DMS53 treated with DMSO at 0.1 percent for 48 hours (cell line): ENCODE data around the gene ZKSCAN1.
A peak's percentile ranks its signal among the peaks of the same experiment; 100 is the strongest.

ENCODE experiments used
- DNase-seq: peaks from one replicate; lab custom pipeline; 2025; ENCODE audit not compliant: unreplicated experiment; lab: John Stamatoyannopoulos, UW

The ZKSCAN1 gene

DNA sequence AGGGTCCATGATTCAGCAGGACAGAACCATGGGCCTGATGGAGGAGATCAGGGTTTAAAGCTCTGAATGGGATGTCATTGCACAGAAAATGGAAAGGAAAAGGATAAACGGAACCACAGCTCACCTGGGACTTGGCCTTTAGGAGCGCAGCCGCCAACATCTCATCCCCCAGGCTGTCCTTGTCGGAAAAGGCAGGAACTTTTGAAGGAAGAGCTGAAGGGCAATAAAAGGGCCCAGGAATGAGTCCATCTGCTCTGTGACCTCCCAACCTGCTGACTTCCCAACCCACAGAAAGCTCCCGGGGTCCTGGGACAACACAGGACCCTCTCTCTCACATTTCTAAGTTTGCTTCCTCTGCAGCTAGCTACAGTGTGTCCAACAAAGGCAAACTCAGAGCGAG, 60.0 kb downstream of the ZKSCAN1 start:
- no peak for DNase-seq

- DNase-seq: no peak
These were observed 61.8 kb downstream of the ZKSCAN1 start for GRCh38 chr7:100077205-100077604.

GRCh38 chr7:100079024-100079560, 63.7 kb downstream of the ZKSCAN1 start:
- DNase-seq: no peak

- peak; percentile 48 for DNase-seq
These were observed 65.6 kb downstream of the ZKSCAN1 start for GRCh38 chr7:100080907-100081534.

DNA sequence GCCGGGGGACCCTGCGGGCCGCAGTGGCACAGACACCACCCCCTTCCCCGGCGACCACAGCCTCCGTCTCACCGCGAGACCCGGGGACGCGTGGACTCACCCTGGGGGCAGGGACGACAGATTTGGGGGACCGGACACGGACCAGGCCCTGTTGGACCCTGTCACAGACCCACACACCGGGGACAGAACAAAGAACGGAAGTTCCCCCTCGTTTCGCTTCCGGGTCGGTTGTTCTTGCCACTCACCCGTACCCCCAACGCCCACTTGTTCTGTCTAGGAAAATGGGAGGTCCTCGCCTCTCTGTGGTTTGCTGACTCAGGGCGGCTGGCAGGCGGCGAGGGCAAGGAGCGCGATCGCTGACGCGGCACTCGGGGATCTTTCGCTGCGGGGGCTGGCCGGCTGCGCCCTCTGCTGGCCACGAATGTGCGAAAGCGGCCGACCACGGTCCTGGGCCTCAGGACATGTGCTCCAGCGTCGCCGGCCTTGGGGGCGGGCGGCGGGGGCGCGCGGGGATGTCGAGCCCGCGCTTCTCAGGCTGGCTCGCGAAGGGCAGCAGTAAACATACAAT, 66.2 kb downstream of the ZKSCAN1 start, which contains the start of gene ZNF3:
Gene ZNF3, minus strand, starts transcription at position 189 of the 568 bp plus-strand sequence. CDS start 4,366 bp downstream, outside the sequence.
- DNase-seq: peak; percentile 98

DNA sequence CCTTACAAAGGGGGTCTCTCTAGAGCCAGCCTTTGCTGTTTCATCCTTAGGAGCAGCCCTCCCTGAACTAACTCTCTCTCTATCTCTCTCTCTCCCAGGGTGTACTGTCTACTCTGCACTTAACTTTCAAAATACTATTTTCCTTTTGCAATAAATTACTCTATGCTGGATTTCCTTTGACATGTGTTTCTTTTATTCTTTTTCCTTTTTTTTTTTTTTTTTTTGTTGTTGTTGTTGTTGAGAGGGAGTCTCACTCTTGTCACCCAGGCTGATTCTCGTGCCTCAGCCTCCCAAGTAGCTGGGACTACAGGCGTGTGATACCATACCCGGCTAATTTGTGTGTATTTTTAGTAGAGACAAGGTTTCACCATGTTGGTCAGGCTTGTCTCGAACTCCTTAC, 67.6 kb downstream of the ZKSCAN1 start:
- DNase-seq: no peak

GRCh38 chr7:100085515-100085914, 70.1 kb downstream of the ZKSCAN1 start:
- no peak for DNase-seq

DNA sequence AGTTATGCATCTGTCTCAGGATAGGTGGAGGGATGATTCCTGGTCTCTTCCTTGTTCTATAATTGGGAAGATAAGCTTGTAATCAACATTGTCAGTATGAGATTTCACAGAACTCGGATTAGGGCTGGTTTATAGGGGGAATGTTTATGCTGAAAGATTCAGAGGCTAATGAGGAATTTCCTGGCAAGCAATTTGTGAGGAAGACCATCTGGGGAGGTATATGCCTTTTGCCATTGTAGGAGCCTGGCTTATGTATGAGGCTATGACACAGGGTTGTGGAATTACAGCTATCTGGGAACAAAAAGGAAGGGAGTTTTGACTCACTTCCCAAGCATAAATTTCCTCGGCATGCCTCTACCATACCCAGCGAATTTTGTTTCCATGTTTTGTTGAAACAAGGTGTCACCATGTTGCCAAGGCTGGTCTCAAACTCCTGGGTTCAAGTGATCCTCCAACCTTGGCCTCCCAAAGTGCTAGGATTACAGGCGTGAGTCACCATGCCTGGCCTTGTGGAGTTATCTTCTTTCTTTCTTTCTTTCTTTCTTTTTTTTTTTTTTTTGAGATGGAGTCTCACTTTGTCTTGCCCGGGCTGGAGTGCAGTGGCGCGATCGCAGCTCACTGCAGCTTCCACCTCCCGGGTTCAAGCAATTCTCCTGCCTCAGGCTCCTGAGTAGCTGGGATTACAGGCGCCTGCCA, 71.8 kb downstream of the ZKSCAN1 start:
- no peak for DNase-seq

GRCh38 chr7:100088095-100088620, 72.8 kb downstream of the ZKSCAN1 start:
- no peak for DNase-seq

GRCh38 chr7:100088621-100089457, 73.4 kb downstream of the ZKSCAN1 start, which contains the start of gene COPS6:
COPS6 (plus strand) TSS chr7:100088969; CDS start chr7:100088991, 22 bp downstream.
- DNase-seq: peak; percentile 52

DNA sequence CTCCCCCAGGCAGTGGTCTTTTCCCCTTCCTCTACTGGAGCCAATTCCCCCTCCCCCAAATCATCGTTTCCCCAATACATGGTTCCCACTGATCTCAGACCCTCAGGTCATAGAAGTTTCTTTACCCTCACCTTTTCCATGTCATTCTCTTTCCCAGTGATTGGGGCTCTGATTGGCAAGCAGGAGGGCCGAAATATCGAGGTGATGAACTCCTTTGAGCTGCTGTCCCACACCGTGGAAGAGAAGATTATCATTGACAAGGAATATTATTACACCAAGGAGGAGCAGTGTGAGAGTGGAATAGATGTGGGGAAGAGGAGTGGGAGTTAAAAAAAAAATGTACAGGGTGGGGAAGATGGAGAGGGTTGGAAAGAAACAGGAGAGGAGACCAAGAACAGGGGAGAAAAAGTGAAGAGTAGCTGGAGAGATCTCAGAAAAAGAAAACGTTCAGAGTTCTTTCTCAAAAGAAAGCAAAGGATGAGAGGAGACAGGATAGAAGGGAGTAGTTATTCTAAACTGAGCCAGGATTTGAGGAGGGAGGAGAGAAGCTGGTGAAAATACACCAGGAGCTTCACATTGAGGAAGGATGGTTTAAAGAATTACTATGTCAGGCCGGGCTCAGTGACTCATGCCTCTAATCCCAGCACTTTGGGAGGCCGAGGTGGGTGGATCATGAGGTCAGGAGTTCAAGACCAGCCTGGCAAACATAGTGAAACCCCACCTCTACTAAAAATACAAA, 74.2 kb downstream of the ZKSCAN1 start:
- no peak for DNase-seq

DNA sequence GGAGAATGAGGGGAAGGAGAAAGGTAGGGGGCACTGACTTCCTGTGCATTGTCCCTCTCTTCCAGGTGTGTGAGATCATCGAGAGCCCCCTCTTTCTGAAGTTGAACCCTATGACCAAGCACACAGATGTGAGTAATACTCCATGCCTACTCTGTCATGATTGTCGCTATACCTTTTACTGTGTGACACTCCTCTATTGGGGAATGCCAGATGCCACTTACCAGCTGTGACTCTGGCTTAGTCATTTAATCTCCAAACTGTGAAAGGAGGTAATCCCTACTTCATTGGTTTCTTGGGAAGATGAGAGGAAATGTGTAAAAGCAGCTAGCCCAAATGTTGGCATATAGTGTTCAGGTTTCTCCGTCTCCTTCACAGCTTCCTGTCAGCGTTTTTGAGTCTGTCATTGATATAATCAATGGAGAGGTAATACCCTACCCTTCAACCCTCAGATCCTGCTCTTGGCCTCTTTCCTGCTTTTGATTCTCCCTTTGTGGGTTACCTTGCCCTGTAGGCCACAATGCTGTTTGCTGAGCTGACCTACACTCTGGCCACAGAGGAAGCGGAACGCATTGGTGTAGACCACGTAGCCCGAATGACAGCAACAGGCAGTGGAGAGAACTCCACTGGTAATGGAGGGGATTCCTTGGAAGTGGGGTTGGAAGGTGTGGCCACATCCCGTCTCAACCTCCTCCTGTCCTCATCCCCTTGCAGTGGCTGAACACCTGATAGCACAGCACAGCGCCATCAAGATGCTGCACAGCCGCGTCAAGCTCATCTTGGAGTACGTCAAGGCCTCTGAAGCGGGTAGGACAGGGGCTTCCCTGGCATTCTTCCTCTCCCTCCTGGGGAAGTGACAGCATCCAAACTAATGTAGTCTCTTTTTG, 75.4 kb downstream of the ZKSCAN1 start:
- no peak for DNase-seq
